Mesodermal cell (in vitro differentiated cells): ENCODE results near the gene MEF2C.
"Not testable (repeated sequence)": the region's sequence is repeated elsewhere in the genome, so short reads cannot be mapped to it uniquely, and the experiment has no call there.

Experiments used
- H3K27ac ChIP-seq: 2 replicates; pipeline ENCODE4 v1.7.0; 2013; ENCODE audit warnings: mild to moderate bottlenecking, low read depth, low read length, moderate library complexity; ENCODE audit not compliant: severe bottlenecking
- H3K36me3 ChIP-seq: 2 replicates; pipeline ENCODE4 v1.7.1; 2013; ENCODE audit warnings: mild to moderate bottlenecking, low read length, moderate library complexity; ENCODE audit not compliant: control insufficient read depth, insufficient read depth
- H3K4me1 ChIP-seq: one replicate; pipeline ENCODE4 v1.7.1; 2013; ENCODE audit warnings: mild to moderate bottlenecking, low read length; ENCODE audit not compliant: insufficient read depth, control insufficient read depth, poor library complexity, severe bottlenecking
- H3K4me3 ChIP-seq: 2 replicates; pipeline ENCODE4 v1.7.0; 2013; ENCODE audit warnings: low read length, control low read depth, mild to moderate bottlenecking; ENCODE audit not compliant: insufficient read depth, poor library complexity, severe bottlenecking; ENCODE audit errors: extremely low read depth
- H3K9me3 ChIP-seq: 2 replicates; pipeline ENCODE4 v1.7.1; 2013; ENCODE audit warnings: mild to moderate bottlenecking, low read length, moderate library complexity; ENCODE audit not compliant: control insufficient read depth
- WGBS, 2 experiments: methylation state at CpG; one replicate each; pipeline ENCODE4 v1.1.5; 2013; ENCODE audit warnings: missing lambda C conversion rate in 2 of 2; ENCODE audit not compliant: insufficient coverage in 2 of 2; 5-methylcytosine and 5-hydroxymethylcytosine counted together

Gene MEF2C

GRCh38 chr5:88862547-88863175, 20.3 kb downstream of the MEF2C start:
- H3K36me3 ChIP-seq = peaks cover 53% of the 10 kb centered on the region
- H3K9me3 ChIP-seq = no peaks in the 10 kb centered on the region
- no peak overlapping the region for H3K27ac ChIP-seq
- 63 to 100% methylated on average over 1 of the region's 5 CpGs for WGBS, 2 experiments
- H3K4me1 ChIP-seq = no peaks in the 10 kb centered on the region
- no peak overlapping the region for H3K4me3 ChIP-seq

- no peak overlapping the region for H3K27ac ChIP-seq
- peaks cover 14% of the 10 kb centered on the region for H3K9me3 ChIP-seq
- no peaks in the 10 kb centered on the region for H3K4me1 ChIP-seq
- peaks cover 67% of the 10 kb centered on the region for H3K36me3 ChIP-seq
- no peak overlapping the region for H3K4me3 ChIP-seq
- WGBS, 2 experiments = no CpG with 5 or more reads among the region's 2 CpGs
These were observed 21.8 kb downstream of the MEF2C start for GRCh38 chr5:88861231-88861630.

GRCh38 chr5:88860501-88860900, 22.5 kb downstream of the MEF2C start:
- H3K36me3 ChIP-seq = peaks cover 74% of the 10 kb centered on the region
- no peak overlapping the region for H3K27ac ChIP-seq
- H3K4me3 ChIP-seq = no peak overlapping the region
- 100% methylated on average over 1 of the region's 1 CpG; no CpG with 5 or more reads in 1 of the 2 experiments for WGBS, 2 experiments
- no peaks in the 10 kb centered on the region for H3K4me1 ChIP-seq
- H3K9me3 ChIP-seq = peaks cover 14% of the 10 kb centered on the region

- H3K4me1 ChIP-seq = no peaks in the 10 kb centered on the region
- H3K27ac ChIP-seq = no peak overlapping the region
- H3K9me3 ChIP-seq = peaks cover 14% of the 10 kb centered on the region
- no CpG with 5 or more reads among the region's 1 CpG for WGBS, 2 experiments
- H3K36me3 ChIP-seq = peaks cover 64% of the 10 kb centered on the region
- no peak overlapping the region for H3K4me3 ChIP-seq
These were observed 24.6 kb downstream of the MEF2C start for GRCh38 chr5:88858392-88858791.

- not testable (repeated sequence) for H3K4me1 ChIP-seq, H3K27ac ChIP-seq, H3K4me3 ChIP-seq
- Histone ChIP-seq H3K9me3 (peaks cover 14% of the 10 kb centered on the region), H3K36me3 (peaks cover 56% of the 10 kb centered on the region)
- WGBS, 2 experiments = 76 to 82% methylated on average over 2 of the region's 3 CpGs
These were observed 26.6 kb downstream of the MEF2C start for GRCh38 chr5:88856381-88856780.

GRCh38 chr5:88854769-88855168, 28.2 kb downstream of the MEF2C start:
- WGBS, 2 experiments = 83% methylated on average over 1 of the region's 2 CpGs; no CpG with 5 or more reads in 1 of the 2 experiments
- H3K4me3 ChIP-seq = no peak overlapping the region
- H3K4me1 ChIP-seq = no peaks in the 10 kb centered on the region
- peaks cover 44% of the 10 kb centered on the region for H3K36me3 ChIP-seq
- H3K9me3 ChIP-seq = peaks cover 14% of the 10 kb centered on the region
- no peak overlapping the region for H3K27ac ChIP-seq

- H3K9me3 ChIP-seq = no peaks in the 10 kb centered on the region
- WGBS, 2 experiments = no CpG with 5 or more reads among the region's 1 CpG
- no peak overlapping the region for H3K4me3 ChIP-seq
- H3K4me1 ChIP-seq = no peaks in the 10 kb centered on the region
- no peak overlapping the region for H3K27ac ChIP-seq
- H3K36me3 ChIP-seq = peaks cover 6% of the 10 kb centered on the region
These were observed 35.6 kb downstream of the MEF2C start for GRCh38 chr5:88847420-88847819.

- H3K4me1 ChIP-seq = no peaks in the 10 kb centered on the region
- WGBS, 2 experiments = 100% methylated on average over 1 of the region's 1 CpG; no CpG with 5 or more reads in 1 of the 2 experiments
- H3K27ac ChIP-seq = no peak overlapping the region
- H3K9me3 ChIP-seq = no peaks in the 10 kb centered on the region
- peaks cover 6% of the 10 kb centered on the region for H3K36me3 ChIP-seq
- no peak overlapping the region for H3K4me3 ChIP-seq
These were observed 36.5 kb downstream of the MEF2C start for GRCh38 chr5:88846434-88846833.

GRCh38 chr5:88845081-88845697, 37.8 kb downstream of the MEF2C start:
- H3K27ac ChIP-seq = no peak overlapping the region
- WGBS, 2 experiments = 90% methylated on average over 3 of the region's 8 CpGs; no CpG with 5 or more reads in 1 of the 2 experiments
- H3K4me1 ChIP-seq = no peaks in the 10 kb centered on the region
- H3K4me3 ChIP-seq = no peak overlapping the region
- H3K9me3 ChIP-seq = no peaks in the 10 kb centered on the region
- peaks cover 5% of the 10 kb centered on the region for H3K36me3 ChIP-seq

- Histone ChIP-seq H3K9me3 (no peaks in the 10 kb centered on the region), H3K4me3 (no peak overlapping the region), H3K27ac (no peak overlapping the region), H3K4me1 (no peaks in the 10 kb centered on the region), H3K36me3 (peaks cover 4% of the 10 kb centered on the region)
- WGBS, 2 experiments = 100% methylated on average over 1 of the region's 4 CpGs; no CpG with 5 or more reads in 1 of the 2 experiments
These were observed 40.2 kb downstream of the MEF2C start for GRCh38 chr5:88842784-88843183.

GRCh38 chr5:88841212-88841611, 41.8 kb downstream of the MEF2C start:
- no peaks in the 10 kb centered on the region for H3K9me3 ChIP-seq
- no peak overlapping the region for H3K4me3 ChIP-seq
- WGBS, 2 experiments = 54 to 92% methylated on average over 2 to 4 of the region's 4 CpGs
- no peaks in the 10 kb centered on the region for H3K36me3 ChIP-seq
- no peaks in the 10 kb centered on the region for H3K4me1 ChIP-seq
- no peak overlapping the region for H3K27ac ChIP-seq
